Cardiac septum (tissue), 1 donor: Measurements from ENCODE around the gene DNAJB11. TPM values are rescaled to one million over a fixed set of nuclear protein-coding genes. Genes with fewer than 3 reads are reported as not detected.
"Not testable (repeated sequence)": the region's sequence is repeated elsewhere in the genome, so short reads cannot be mapped to it uniquely, and the experiment has no call there.

Experiments
- DNase-seq: peaks from one replicate; pipeline ENCODE4 v3.0.0-alpha.2; 2020; ENCODE audit warnings: low spot score
- intact Hi-C: fragments of 100-400 bp; cut with DNase I; formaldehyde crosslinking; loops from one replicate; pipeline ENCODE4 v1.14.0; 2022
- total RNA-seq: library from RNA; stranded (reverse); fragmentation: NEBNext Ultra II Directional; extraction: Animal tissue kit (Norgen Biotek cat#: 25700); gene quantifications from one replicate; pipeline ENCODE4 v1.2.1, GENCODE V29; 2021
- donor health status: DM: no; HTN: no; CAD: no.

Gene DNAJB11
- total RNA-seq, 1 donor from 2014 or later = 34.3 TPM

DNA sequence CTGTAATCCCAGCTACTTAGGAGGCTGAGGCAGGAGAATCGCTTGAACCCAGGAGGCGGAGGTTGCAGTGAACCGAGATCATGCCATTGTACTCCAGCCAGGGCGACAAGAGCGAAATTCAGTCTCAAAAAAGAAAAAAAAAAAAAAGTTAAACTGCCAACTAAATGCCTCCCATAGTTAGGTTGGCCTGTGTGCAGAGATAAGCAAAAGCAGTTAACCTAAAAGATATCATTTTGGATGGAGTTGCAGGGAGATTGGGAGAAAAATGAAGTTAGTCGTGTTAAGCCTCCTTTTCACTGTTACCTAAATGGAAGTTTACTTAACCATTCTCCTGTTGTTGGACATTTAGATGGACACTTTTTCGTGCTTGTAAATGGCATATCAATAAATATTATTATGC, 58.2 kb downstream of the DNAJB11 start:
- intact Hi-C loops = no loop called here
- no peak for DNase-seq

DNA sequence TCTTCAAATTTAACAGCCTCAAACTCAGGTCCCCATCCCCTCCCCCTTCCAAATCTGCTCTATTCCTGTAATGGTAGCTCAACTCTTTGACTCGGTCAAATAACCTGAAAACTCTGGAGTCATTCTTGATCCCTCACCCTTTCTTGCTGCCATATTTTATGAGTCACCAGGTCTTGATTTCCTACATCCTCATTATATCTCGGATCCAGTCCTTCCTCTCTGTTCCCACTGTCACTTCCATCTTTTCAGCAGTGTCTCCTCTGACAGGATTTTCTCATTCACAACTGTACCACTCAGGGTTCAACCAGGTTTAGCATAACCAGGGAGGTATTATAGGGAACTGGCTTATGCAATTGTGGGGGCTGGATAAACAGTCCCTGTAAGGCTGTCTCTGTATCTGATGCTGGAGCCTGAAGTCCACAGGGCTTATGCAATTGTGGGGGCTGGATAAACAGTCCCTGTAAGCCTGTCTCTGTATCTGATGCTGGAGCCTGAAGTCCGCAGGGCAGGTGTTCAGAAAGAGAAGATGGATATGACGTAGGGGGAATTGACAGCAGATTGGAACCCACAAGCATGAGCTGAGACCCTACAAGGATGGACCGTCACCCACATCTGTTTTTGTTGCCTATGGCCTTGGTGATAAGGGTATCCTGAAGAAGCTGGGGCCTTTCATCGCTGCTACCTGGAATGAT, 60.6 kb downstream of the DNAJB11 start:
- DNase-seq = no peak
- intact Hi-C loops = no loop called here

DNA sequence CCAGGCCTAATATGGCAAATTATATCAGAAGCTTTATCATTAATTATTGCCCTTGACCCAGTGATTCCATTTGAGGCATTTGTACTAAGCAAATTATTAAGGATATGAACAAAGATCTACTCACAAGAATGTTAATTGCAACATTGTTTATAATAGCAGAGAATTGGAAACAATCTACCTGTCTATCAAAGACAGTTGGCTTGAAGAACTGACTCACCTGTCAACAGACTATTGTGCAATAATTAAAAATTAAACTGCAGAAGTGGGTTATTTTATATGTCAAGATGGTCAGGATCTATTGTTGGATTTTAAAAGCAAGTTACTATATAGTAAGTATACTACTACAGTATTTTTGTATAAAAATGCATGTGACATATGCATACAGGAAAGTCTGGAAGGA, 63.0 kb downstream of the DNAJB11 start:
- DNase-seq = no peak
- intact Hi-C loops = no loop called here

DNA sequence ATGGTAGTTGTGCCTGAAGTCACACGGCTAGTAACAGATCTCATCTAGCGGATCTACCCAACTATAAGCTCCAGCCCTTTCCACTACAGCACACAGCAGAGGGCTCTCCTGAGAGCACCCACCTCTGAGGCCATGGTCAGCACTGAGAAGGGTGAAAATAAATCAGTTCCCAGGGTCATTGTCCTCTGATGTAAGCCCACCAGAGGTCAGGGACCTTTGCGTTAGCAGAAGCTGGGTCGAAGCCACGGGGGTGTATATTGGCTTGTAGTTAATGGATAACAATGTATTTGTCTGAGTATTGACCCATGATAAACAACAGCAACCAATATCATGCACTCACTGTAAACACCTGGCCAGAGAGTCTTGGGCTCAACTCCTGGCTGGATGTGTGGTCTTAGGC, 63.7 kb downstream of the DNAJB11 start:
- DNase-seq, intact Hi-C loops: not testable (repeated sequence)

Other genes with a start within 250 kb of the DNAJB11 start
- gene DGKG, start 208.5 kb upstream of the DNAJB11 start, total RNA-seq = 48.7 TPM
- 1.8 TPM for gene CRYGS, start 26.3 kb upstream of the DNAJB11 start, total RNA-seq
- 7.8 TPM for gene TBCCD1, start 3.4 kb upstream of the DNAJB11 start, total RNA-seq
- not detected for gene AHSG, start 42.3 kb downstream of the DNAJB11 start, total RNA-seq
- not detected for gene FETUB, start 69.7 kb downstream of the DNAJB11 start, total RNA-seq
- not detected for gene HRG, start 95.3 kb downstream of the DNAJB11 start, total RNA-seq
- gene KNG1, start 146.6 kb downstream of the DNAJB11 start, total RNA-seq = not detected
- 361 TPM for gene EIF4A2, start 212.9 kb downstream of the DNAJB11 start, total RNA-seq
- gene RFC4, start 235.8 kb downstream of the DNAJB11 start, total RNA-seq = 6.4 TPM